Fibroblast of pulmonary artery (primary cell): ENCODE data around the gene PDE4A.
A peak's percentile ranks its signal among the peaks of the same experiment; 100 is the strongest.
"Not testable (repeated sequence)": the region's sequence is repeated elsewhere in the genome, so short reads cannot be mapped to it uniquely, and the experiment has no call there.

ENCODE experiments used
- DNase-seq: peaks from one replicate; pipeline ENCODE4 v3.0.0-alpha.2; 2010; ENCODE audit warnings: low read depth
- H3K4me3 ChIP-seq: replicated peaks from 2 replicates; pipeline ENCODE4 v1.5.1; 2011; ENCODE audit warnings: low read depth, mild to moderate bottlenecking, control low read depth, low read length, moderate library complexity
- TF ChIP-seq, protein P1 (sequence below): IDR thresholded peaks from 2 replicates; pipeline ENCODE4 v1.5.1; 2011; ENCODE audit warnings: mild to moderate bottlenecking, control low read depth, low read length, inconsistent platforms; ENCODE audit errors: missing control alignments

The PDE4A gene

DNA sequence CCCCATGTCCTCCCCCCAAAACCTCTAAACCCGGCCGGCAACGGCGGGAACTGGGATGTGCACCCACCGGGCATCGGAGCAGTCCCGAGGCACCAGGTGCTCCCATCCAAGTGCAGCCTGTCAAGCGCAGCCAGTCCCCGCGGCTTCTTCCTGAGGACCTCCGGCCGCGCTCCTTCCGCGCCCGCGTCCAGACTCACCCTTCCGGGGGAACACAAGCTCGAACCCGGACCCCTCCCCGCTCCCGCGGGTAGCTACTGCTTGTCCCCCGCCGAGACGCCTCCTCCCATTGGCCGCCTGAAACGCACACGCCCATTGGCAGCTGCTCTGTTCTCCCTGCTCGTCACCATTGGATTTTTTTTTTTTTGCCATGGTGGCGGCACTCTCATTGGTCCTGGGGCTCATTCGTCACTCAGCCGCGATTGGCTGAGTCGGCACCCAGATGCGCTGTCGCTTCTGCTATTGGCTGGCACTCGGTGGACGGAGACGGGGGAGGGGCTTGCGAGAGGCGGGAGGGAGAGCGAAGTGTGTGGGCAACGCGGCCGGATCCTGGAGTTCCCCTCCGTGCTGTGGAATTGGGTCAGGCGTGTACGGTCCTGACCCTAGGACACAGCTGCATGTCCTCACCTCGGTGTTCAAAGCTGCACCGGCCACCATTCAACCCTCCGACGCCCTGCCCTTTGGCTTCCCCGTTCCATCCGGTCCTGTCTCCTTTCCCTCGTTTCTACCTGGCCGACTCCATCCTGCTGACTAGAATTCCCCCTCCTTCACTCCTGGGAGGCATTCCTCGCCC lies 39.8 kb upstream of the PDE4A start, which contains the start of gene TYK2:
TYK2 (minus strand) TSS at position 260 of the 790 bp plus-strand sequence. CDS start 2,166 bp downstream, outside the sequence.
- peak within 1 kb of the TSS; percentile 97 for H3K4me3 ChIP-seq
- peak; percentile 99 for DNase-seq
- TF ChIP-seq, protein P1, sequence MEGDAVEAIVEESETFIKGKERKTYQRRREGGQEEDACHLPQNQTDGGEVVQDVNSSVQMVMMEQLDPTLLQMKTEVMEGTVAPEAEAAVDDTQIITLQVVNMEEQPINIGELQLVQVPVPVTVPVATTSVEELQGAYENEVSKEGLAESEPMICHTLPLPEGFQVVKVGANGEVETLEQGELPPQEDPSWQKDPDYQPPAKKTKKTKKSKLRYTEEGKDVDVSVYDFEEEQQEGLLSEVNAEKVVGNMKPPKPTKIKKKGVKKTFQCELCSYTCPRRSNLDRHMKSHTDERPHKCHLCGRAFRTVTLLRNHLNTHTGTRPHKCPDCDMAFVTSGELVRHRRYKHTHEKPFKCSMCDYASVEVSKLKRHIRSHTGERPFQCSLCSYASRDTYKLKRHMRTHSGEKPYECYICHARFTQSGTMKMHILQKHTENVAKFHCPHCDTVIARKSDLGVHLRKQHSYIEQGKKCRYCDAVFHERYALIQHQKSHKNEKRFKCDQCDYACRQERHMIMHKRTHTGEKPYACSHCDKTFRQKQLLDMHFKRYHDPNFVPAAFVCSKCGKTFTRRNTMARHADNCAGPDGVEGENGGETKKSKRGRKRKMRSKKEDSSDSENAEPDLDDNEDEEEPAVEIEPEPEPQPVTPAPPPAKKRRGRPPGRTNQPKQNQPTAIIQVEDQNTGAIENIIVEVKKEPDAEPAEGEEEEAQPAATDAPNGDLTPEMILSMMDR = no peak

DNA sequence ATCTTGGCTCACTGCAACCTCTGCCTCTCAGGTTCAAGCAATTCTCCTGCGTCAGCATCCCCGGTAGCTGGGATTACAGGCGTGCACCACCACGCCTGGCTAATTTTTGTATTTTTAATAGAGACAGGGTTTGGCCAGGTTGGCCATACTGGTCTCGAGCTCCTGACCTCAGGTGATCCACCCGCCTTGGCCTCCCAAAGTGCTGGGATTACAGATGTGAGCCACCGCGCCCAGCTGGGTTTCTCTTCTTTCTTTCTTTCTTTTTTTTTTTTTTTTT lies 37.2 kb upstream of the PDE4A start:
- not testable (repeated sequence) for H3K4me3 ChIP-seq, DNase-seq

DNA sequence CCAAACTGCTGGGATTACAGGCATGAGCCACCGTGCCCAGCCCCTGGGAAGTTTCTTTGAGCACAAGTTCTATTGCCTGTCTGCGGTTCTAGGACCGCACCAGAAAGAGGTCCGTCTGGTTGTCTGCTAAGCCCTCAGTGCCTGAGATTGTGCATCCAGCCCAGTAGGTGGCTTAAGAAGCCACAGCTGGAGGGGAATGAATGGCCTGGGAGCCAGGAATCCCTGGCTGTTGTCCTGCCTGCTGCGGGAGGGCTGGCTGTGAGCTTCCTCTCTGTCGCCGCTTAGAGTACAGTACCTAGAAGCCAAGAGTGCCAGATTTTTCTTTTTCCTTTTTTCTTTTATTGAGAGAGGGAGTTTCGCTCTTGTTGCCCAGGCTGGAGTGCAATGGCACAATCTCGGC lies 35.8 kb upstream of the PDE4A start:
- H3K4me3 ChIP-seq = no peak overlapping the region
- TF ChIP-seq, protein P1 = no peak

DNA sequence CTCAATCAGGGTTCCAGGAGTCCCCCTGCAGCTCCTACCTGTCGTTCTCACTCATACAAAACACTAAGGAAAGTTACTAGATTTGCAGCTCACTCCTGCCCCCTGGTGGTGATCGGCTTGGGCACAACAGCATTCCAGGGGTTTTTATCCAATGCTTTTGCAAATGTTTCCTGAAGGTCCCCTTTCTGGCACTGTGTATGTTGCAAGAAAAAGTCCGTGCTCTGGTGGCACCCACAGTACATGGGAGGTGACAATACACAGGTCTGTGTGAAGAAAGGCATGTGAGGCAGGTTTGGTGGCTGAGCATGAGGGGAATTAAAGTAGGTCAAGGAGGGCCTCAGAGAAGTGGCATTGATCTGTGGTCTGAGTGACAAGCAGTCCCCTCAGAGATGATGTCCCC lies 31.4 kb upstream of the PDE4A start:
- H3K4me3 ChIP-seq = no peak overlapping the region
- peak; percentile 87 for DNase-seq
- TF ChIP-seq, protein P1 = peak; percentile 96

More for the DNA sequence above, 35.8 kb upstream of the PDE4A start:
- no peak for DNase-seq

GRCh38 chr19:10389863-10390262 lies 30.5 kb upstream of the PDE4A start:
- TF ChIP-seq, protein P1 = peak; percentile 14
- DNase-seq = peak; percentile 18
- no peak overlapping the region for H3K4me3 ChIP-seq

- TF ChIP-seq, protein P1 = peak; percentile 94
- DNase-seq = peak; percentile 81
- no peak overlapping the region for H3K4me3 ChIP-seq
Observed at GRCh38 chr19:10390652-10391286, 29.6 kb upstream of the PDE4A start.

GRCh38 chr19:10392120-10392519 lies 28.2 kb upstream of the PDE4A start:
- no peak overlapping the region for H3K4me3 ChIP-seq
- TF ChIP-seq, protein P1 = no peak
- DNase-seq = no peak
